ENCODE data around the gene DCST1. TPM values are rescaled to one million over a fixed set of nuclear protein-coding genes. Genes with fewer than 3 reads are reported as not detected.

The DCST1 gene
- total RNA-seq, 1 experiment from 2014 or later: 0.32 TPM

DNA sequence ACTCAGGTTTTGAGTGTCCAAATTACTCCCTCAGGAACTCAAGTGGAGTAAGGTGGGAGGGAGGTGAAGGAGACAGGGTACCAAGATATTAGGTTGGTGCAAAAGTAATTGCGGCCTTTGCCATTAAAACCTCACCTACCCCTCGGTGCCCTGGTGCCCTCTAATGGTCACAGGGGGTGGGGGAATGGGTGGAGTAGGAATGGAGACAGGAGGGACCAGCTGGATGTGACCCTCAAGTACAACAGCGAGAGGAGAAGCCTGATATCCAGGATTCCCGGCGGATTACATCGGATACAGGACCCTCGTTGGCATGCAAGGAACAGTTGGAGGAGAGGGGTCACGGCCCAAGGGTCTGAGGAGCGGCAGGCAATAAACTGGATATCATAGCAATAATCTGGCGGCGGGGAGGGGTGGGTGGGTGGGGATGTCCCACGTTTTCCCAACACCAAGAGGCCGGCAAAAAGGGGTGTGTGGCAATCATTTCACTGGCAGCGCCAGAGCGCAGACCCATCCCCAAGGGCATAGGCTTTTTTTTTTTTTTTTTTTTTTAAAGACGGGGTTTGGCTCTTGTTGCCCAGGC, 35.3 kb upstream of the DCST1 start:
- RAD21 ChIA-PET (ENCODE audit: low non-redundant PET in 1 of 2, low total read pairs in 2 of 2, uncharacterized antibody in 2 of 2, unreplicated experiment in 2 of 2): interaction anchor here in 1 of 2 experiments (1.7 kb wide), 1 partner anchor 37 kb away, joined by 5 read pairs; the partner anchor contains the start of gene PYGO2
- Histone ChIP-seq H3K27me3 (ENCODE audit: insufficient read depth, low read length) (no peaks in the 10 kb centered on the region), H4K20me1 (ENCODE audit: insufficient read depth) (no peaks in the 10 kb centered on the region), H3K27ac (ENCODE audit: low read depth, low read length) (peak overlapping the region; percentile 99), H3K36me3 (ENCODE audit: control insufficient read depth in 1 of 2, insufficient read depth in 2 of 2, low read length in 2 of 2) (no peaks in the 10 kb centered on the region), H2AFZ (ENCODE audit: low read depth, low read length, poor library complexity, severe bottlenecking) (no peak overlapping the region), H3K4me2 (ENCODE audit: low read length) (peak overlapping the region; percentile 96), H3K9me2 (ENCODE audit: insufficient read depth) (no peaks in the 10 kb centered on the region), H3K9me3 (ENCODE audit: control insufficient read depth in 1 of 2, insufficient read depth in 1 of 2, low read depth in 1 of 2, low read length in 2 of 2) (no peaks in the 10 kb centered on the region), H3K9ac (ENCODE audit: low read length) (no peak overlapping the region), H3K79me2 (ENCODE audit: insufficient read depth, low read length) (peaks cover 7% of the 10 kb centered on the region), H3K4me1 (ENCODE audit: control insufficient read depth in 1 of 2, insufficient read depth in 2 of 2, low read length in 2 of 2) (peaks cover 28 to 66% of the 10 kb centered on the region in 2 experiments), H3K4me3 (replicated peaks in 1 of 2; ENCODE audit: low read depth in 1 of 2, low read length in 2 of 2) (no peak overlapping the region)
- TF ChIP-seq, protein P1, sequence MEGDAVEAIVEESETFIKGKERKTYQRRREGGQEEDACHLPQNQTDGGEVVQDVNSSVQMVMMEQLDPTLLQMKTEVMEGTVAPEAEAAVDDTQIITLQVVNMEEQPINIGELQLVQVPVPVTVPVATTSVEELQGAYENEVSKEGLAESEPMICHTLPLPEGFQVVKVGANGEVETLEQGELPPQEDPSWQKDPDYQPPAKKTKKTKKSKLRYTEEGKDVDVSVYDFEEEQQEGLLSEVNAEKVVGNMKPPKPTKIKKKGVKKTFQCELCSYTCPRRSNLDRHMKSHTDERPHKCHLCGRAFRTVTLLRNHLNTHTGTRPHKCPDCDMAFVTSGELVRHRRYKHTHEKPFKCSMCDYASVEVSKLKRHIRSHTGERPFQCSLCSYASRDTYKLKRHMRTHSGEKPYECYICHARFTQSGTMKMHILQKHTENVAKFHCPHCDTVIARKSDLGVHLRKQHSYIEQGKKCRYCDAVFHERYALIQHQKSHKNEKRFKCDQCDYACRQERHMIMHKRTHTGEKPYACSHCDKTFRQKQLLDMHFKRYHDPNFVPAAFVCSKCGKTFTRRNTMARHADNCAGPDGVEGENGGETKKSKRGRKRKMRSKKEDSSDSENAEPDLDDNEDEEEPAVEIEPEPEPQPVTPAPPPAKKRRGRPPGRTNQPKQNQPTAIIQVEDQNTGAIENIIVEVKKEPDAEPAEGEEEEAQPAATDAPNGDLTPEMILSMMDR (IDR thresholded peaks at IDR 0.05 in 2 of 3, conservative IDR thresholded peaks at IDR 0.05 in 1 of 3; ENCODE audit: borderline replicate concordance in 1 of 3, insufficient read depth in 1 of 3, low read depth in 2 of 3, low read length in 2 of 3): peak in 2 of 3 experiments; percentile 22 to 29; a peak in 1 of 6 replicates
- TF ChIP-seq EZH2 (IDR thresholded peaks at IDR 0.05) (no peak), EZH2phosphoT487 (IDR thresholded peaks at IDR 0.05; ENCODE audit: borderline replicate concordance) (no peak)
- TF ChIP-seq, protein P2, sequence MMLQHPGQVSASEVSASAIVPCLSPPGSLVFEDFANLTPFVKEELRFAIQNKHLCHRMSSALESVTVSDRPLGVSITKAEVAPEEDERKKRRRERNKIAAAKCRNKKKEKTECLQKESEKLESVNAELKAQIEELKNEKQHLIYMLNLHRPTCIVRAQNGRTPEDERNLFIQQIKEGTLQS (IDR thresholded peaks at IDR 0.05): no peak
- POLR2A ChIA-PET: interaction anchor here (0.9 to 2.5 kb wide), 3 partner anchors 25 to 47 kb away, joined by 6 to 22 read pairs (median 9); partner anchors contain the start of gene SHC1
- DNase-seq (ENCODE audit: low read depth, low spot score): no peak
- ATAC-seq: no peak
- intact Hi-C loops (cut with micrococcal nuclease): loop anchor here (2.0 to 5.0 kb wide), 2 partner anchors 36 to 439 kb away; partner anchors contain the start of genes PYGO2 and UBE2Q1
- CTCF ChIA-PET: interaction anchor here (1.0 to 2.6 kb wide), 13 partner anchors 10 to 88 kb away, joined by 3 to 25 read pairs (median 7); partner anchors contain the start of genes ADAM15, FLAD1, PBXIP1 and PYGO2
- no TSS peak for BruUV-seq (replicated peaks)
